ENCODE results near the gene FADS3. TPM values are rescaled to one million over a fixed set of nuclear protein-coding genes. Genes with fewer than 3 reads are reported as not detected.

FADS3 gene
- total and polyA plus RNA-seq, 2 of the 4 experiments (the other 2 are of a cell fraction), result 54.5 to 110 TPM

- in situ Hi-C loops (cut with MboI; ENCODE audit: low sequenced_read_pairs) (loop anchor here (25.0 kb wide), 1 partner anchor 458 kb away; no protein-coding TSS in a partner anchor), intact Hi-C loops (cut with micrococcal nuclease) (no loop called here), dilution Hi-C loops (cut with HindIII; ENCODE audit: low sequenced_read_pairs, unreplicated experiment) (no loop called here)
- Histone ChIP-seq H3K4me3 (ENCODE audit: insufficient read depth, low read depth, low read length) (no peak overlapping the region), H3K18ac (ENCODE audit: low read depth, low read length) (no peak overlapping the region), H3K9me1 (ENCODE audit: insufficient read depth, low read length) (no peaks in the 10 kb centered on the region), H2BK15ac (ENCODE audit: low read depth, low read length) (no peak overlapping the region), H3K4ac (ENCODE audit: low read depth, low read length) (no peak overlapping the region), H4K20me1 (ENCODE audit: insufficient read depth, low read length) (peaks cover 7% of the 10 kb centered on the region), H2BK120ac (ENCODE audit: low read depth, low read length) (no peak overlapping the region), H3K23ac (ENCODE audit: low read depth, low read length) (no peak overlapping the region), H2AK9ac (replicated peaks; ENCODE audit: low read depth, low read length, poor library complexity) (peak overlapping the region; percentile 57), H3K36me3 (ENCODE audit: control insufficient read depth, insufficient read depth, low read length) (peaks cover 45% of the 10 kb centered on the region), H3K79me1 (ENCODE audit: low read depth in 1 of 2, low read length in 2 of 2) (no peaks in the 10 kb centered on the region; a peak in 1 of 4 replicates), H3K4me1 (ENCODE audit: control insufficient read depth, insufficient read depth, low read length) (no peaks in the 10 kb centered on the region), H2AK5ac (ENCODE audit: low read depth, low read length) (no peak overlapping the region), H2AFZ (replicated peaks; ENCODE audit: low read length, poor library complexity) (no peak overlapping the region), H2BK20ac (ENCODE audit: low read depth, low read length) (no peak overlapping the region), H4K8ac (ENCODE audit: low read depth in 2 of 2, low read length in 2 of 2) (no peak overlapping the region), H3K27ac (ENCODE audit: insufficient read depth, low read length) (no peak overlapping the region), H3K9me3 (ENCODE audit: control insufficient read depth, insufficient read depth, low read length) (no peaks in the 10 kb centered on the region), H2BK5ac (ENCODE audit: low read depth, low read length, poor library complexity, severe bottlenecking) (no peak overlapping the region), H3K9ac (ENCODE audit: low read depth, low read length) (no peak overlapping the region), H4K91ac (ENCODE audit: insufficient read depth, low read depth, low read length) (no peak overlapping the region), H3K27me3 (ENCODE audit: control insufficient read depth, insufficient read depth, low read length) (no peaks in the 10 kb centered on the region), H3K4me2 (ENCODE audit: low read depth, low read length) (no peak overlapping the region), H3K14ac (replicated peaks; ENCODE audit: low read depth, low read length) (no peak overlapping the region), H3K56ac (ENCODE audit: extremely low read depth, insufficient read depth, low read length) (no peak overlapping the region), H4K5ac (ENCODE audit: low read depth, low read length) (no peak overlapping the region)
- DNase-seq (no peak), ATAC-seq (ENCODE audit: low read depth) (no peak)
- TF ChIP-seq ELK1 (IDR thresholded peaks at IDR 0.05; ENCODE audit: borderline replicate concordance, low read depth, low read length), result no peak
- TF ChIP-seq POLR2A (IDR thresholded peaks at IDR 0.05; ENCODE audit: low read depth, low read length), result no peak
- TF ChIP-seq FOS (IDR thresholded peaks at IDR 0.05; ENCODE audit: low read depth, low read length), result no peak
- TF ChIP-seq CHD1 (IDR thresholded peaks at IDR 0.05; ENCODE audit: low read depth, low read length), result no peak
- 98% methylated on average over 8 of the region's 17 CpGs; no CpG with 5 or more reads in 1 of the 2 experiments for WGBS, 2 experiments (ENCODE audit: extremely low coverage in 2 of 2, insufficient read length in 1 of 2)
- ChIA-PET POLR2A (ENCODE audit: unreplicated experiment) (no interaction called here), CTCF (no interaction called here)
- no TSS peak for BruUV-seq (replicated peaks)
These were observed 37.0 kb downstream of the FADS3 start for GRCh38 chr11:61854206-61854895.
